ENCODE results near the gene RARRES2. TPM values are rescaled to one million over a fixed set of nuclear protein-coding genes. Genes with fewer than 3 reads are reported as not detected.

Gene RARRES2
- total RNA-seq, 4 donors from 2014 or later, result 143 to 193 (median 173) TPM

DNA sequence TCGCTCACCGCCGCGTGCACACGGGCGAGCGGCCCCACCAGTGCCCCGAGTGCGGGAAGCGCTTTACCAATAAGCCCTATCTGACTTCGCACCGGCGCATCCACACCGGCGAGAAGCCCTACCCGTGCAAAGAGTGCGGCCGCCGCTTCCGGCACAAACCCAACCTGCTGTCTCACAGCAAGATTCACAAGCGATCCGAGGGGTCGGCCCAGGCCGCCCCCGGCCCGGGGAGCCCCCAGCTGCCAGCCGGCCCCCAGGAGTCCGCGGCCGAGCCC is 30.5 kb upstream of the RARRES2 start:
- WGBS, result 89% methylated on average over 11 of the region's 30 CpGs
- H3K27ac ChIP-seq (replicated peaks in 1 of 4), result no peak overlapping the region
- intact Hi-C loops (cut with DNase I), result no loop called here
- peaks cover 19 to 48% (median 43%) of the 10 kb centered on the region in 4 donors for H3K36me3 ChIP-seq
- peaks cover 44 to 57% (median 53%) of the 10 kb centered on the region in 4 donors for H3K4me1 ChIP-seq
- H3K9me3 ChIP-seq, result no peaks in the 10 kb centered on the region
- DNase-seq (ENCODE audit: extremely low spot score), result no peak
- H3K27me3 ChIP-seq, result no peaks in the 10 kb centered on the region
- TF ChIP-seq POLR2A (IDR thresholded peaks at IDR 0.05; ENCODE audit: low read depth), result no peak
- no peak for TF ChIP-seq EP300 (IDR thresholded peaks at IDR 0.05)
- TF ChIP-seq, protein P1, sequence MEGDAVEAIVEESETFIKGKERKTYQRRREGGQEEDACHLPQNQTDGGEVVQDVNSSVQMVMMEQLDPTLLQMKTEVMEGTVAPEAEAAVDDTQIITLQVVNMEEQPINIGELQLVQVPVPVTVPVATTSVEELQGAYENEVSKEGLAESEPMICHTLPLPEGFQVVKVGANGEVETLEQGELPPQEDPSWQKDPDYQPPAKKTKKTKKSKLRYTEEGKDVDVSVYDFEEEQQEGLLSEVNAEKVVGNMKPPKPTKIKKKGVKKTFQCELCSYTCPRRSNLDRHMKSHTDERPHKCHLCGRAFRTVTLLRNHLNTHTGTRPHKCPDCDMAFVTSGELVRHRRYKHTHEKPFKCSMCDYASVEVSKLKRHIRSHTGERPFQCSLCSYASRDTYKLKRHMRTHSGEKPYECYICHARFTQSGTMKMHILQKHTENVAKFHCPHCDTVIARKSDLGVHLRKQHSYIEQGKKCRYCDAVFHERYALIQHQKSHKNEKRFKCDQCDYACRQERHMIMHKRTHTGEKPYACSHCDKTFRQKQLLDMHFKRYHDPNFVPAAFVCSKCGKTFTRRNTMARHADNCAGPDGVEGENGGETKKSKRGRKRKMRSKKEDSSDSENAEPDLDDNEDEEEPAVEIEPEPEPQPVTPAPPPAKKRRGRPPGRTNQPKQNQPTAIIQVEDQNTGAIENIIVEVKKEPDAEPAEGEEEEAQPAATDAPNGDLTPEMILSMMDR (IDR thresholded peaks at IDR 0.05), result no peak
- no peak for TF ChIP-seq POLR2AphosphoS5 (IDR thresholded peaks at IDR 0.05)
- H3K4me3 ChIP-seq, result no peak overlapping the region

DNA sequence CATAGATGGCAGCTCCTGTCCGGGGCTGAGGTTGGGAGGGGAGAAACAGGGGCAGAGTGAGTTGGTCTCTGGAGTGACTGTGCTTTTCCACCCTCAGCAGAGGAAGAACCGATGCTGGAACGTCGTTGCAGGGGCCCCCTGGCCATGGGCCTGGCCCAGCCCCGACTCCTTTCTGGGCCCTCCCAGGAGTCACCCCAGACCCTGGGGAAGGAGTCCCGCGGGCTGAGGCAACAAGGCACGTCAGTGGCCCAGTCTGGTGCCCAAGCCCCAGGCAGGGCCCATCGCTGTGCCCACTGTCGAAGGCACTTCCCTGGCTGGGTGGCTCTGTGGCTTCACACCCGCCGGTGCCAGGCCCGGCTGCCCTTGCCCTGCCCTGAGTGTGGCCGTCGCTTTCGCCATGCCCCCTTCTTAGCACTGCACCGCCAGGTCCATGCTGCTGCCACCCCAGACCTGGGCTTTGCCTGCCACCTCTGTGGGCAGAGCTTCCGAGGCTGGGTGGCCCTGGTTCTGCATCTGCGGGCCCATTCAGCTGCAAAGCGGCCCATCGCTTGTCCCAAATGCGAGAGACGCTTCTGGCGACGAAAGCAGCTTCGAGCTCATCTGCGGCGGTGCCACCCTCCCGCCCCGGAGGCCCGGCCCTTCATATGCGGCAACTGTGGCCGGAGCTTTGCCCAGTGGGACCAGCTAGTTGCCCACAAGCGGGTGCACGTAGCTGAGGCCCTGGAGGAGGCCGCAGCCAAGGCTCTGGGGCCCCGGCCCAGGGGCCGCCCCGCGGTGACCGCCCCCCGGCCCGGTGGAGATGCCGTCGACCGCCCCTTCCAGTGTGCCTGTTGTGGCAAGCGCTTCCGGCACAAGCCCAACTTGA is 29.9 kb upstream of the RARRES2 start:
- no peaks in the 10 kb centered on the region for H3K9me3 ChIP-seq
- H3K4me1 ChIP-seq, result peaks cover 44 to 57% (median 53%) of the 10 kb centered on the region in 4 donors
- no peak for DNase-seq (ENCODE audit: extremely low spot score)
- intact Hi-C loops (cut with DNase I), result no loop called here
- peak overlapping the region; percentile 25 to 98 (median 92) for H3K27ac ChIP-seq (replicated peaks in 1 of 4)
- no peak overlapping the region for H3K4me3 ChIP-seq
- no peaks in the 10 kb centered on the region for H3K27me3 ChIP-seq
- 81% methylated on average over 19 of the region's 48 CpGs for WGBS
- TF ChIP-seq POLR2AphosphoS5 (IDR thresholded peaks at IDR 0.05) (no peak), POLR2A (IDR thresholded peaks at IDR 0.05; ENCODE audit: low read depth) (no peak), EP300 (IDR thresholded peaks at IDR 0.05) (no peak)
- TF ChIP-seq, protein P1 (IDR thresholded peaks at IDR 0.05), result no peak
- H3K36me3 ChIP-seq, result peaks cover 19 to 48% (median 43%) of the 10 kb centered on the region in 4 donors

DNA sequence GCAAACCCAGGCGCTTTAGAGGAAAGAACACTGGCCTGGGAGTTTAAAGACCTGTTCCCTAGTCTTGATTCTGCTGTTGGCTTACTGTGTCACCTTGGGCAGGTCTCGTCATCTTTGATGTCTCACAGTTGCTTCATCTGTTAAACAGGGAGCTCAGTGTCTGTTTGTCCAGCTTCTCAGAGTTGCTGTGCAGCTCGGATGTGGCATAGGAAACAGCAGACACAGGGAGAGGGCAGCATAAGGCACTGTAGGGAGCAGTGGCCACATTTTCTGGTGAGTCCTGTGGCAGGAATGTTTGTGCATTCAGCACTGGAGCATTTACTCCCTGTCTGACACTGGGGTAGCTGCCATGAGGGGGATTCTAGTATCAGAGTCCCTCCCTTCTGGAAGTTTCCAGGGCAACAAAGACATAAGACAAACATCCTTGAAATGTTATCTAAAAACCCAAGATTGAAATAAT is 29.2 kb upstream of the RARRES2 start:
- peaks cover 41 to 57% (median 53%) of the 10 kb centered on the region in 4 donors for H3K4me1 ChIP-seq
- intact Hi-C loops (cut with DNase I), result no loop called here

DNA sequence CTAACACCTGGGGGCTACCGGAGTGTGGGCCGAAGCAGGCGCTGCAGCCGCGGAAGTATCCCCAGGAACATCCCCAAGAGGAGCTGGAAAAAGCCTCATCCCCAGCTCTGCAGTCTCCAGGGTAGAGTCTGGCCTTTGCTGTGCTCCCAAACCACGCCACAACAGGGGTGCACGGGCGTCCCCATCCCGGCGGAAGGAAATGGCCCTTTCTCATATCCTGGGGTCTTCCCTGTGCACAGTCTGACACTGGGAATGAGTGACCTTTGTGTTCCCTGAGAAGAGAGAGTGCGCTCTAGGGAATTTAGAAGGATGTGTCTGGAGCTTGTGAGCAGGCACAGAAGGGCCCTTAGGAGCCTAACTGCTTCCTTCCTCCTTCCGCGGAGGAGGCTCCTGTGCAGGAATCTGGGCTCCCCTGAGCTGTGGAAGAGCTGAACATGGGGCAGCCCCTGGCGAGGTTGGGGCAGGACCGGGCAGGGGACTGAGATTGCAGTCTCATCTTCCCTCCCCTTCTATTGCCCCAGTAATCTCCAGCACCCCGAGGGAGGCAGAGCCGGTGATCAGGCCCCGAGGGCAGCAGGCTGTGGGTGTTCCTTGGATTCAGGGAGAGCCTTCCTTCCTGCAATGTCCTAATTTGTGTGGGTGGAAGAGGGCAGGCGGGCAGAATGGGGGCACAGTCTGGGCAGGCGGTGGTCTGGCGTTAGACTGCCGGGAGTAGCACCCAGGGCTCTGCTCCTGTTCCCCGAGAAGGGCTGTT is 28.5 kb upstream of the RARRES2 start:
- TF ChIP-seq EP300 (IDR thresholded peaks at IDR 0.05) (no peak), POLR2A (IDR thresholded peaks at IDR 0.05; ENCODE audit: low read depth) (no peak), POLR2AphosphoS5 (IDR thresholded peaks at IDR 0.05) (no peak)
- TF ChIP-seq, protein P1 (IDR thresholded peaks at IDR 0.05), result no peak
- H3K4me1 ChIP-seq, result peaks cover 41 to 57% (median 53%) of the 10 kb centered on the region in 4 donors
- intact Hi-C loops (cut with DNase I), result loop anchor here (2.0 to 5.0 kb wide), 2 partner anchors 29 to 37 kb away; partner anchors contain the start of gene RARRES2
- H3K27ac ChIP-seq (replicated peaks in 1 of 4), result peak overlapping the region; percentile 91 to 98 (median 92)
- H3K27me3 ChIP-seq, result no peaks in the 10 kb centered on the region
- peak overlapping the region; percentile 70 to 96 (median 82) for H3K4me3 ChIP-seq
- 32% methylated on average over 18 of the region's 23 CpGs for WGBS
- no peak for DNase-seq (ENCODE audit: extremely low spot score)
- H3K9me3 ChIP-seq, result no peaks in the 10 kb centered on the region
- H3K36me3 ChIP-seq, result peaks cover 19 to 48% (median 43%) of the 10 kb centered on the region in 4 donors

More for the DNA sequence above, 29.2 kb upstream of the RARRES2 start:
- H3K9me3 ChIP-seq, result no peaks in the 10 kb centered on the region
- WGBS, result 62% methylated on average over 3 of the region's 3 CpGs
- TF ChIP-seq POLR2A (IDR thresholded peaks at IDR 0.05; ENCODE audit: low read depth) (no peak), EP300 (IDR thresholded peaks at IDR 0.05) (no peak), POLR2AphosphoS5 (IDR thresholded peaks at IDR 0.05) (no peak)
- TF ChIP-seq, protein P1 (IDR thresholded peaks at IDR 0.05), result no peak
- no peaks in the 10 kb centered on the region for H3K27me3 ChIP-seq
- peak overlapping the region in 1 of 4 donors; percentile 70 for H3K4me3 ChIP-seq
- H3K27ac ChIP-seq (replicated peaks in 1 of 4), result peak overlapping the region; percentile 91 to 98 (median 92)
- H3K36me3 ChIP-seq, result peaks cover 19 to 48% (median 43%) of the 10 kb centered on the region in 4 donors
- no peak for DNase-seq (ENCODE audit: extremely low spot score)

All from esophagus muscularis mucosa (tissue), 4 donors.